HepG2 (cell line): ENCODE measurements around the gene SDR42E2. TPM values are rescaled to one million over a fixed set of nuclear protein-coding genes. Genes with fewer than 3 reads are reported as not detected.

Experiments used
- ARNT2 ChIP-seq: sonication (generic); formaldehyde crosslinking; IDR thresholded peaks from 2 replicates; pipeline ENCODE4 v1.8.0; 2022; ENCODE audit warnings: mild to moderate bottlenecking, low read depth, missing genetic modification reagents, moderate library complexity
- CC2D1A ChIP-seq: sonication (generic); formaldehyde crosslinking; IDR thresholded peaks from 2 replicates; pipeline ENCODE4 v1.8.1; 2023; ENCODE audit warnings: mild to moderate bottlenecking, missing genetic modification reagents
- EEA1 ChIP-seq: sonication (generic); formaldehyde crosslinking; IDR thresholded peaks from 2 replicates; pipeline ENCODE4 v1.5.1; 2020; ENCODE audit warnings: mild to moderate bottlenecking, missing genetic modification reagents, borderline replicate concordance
- ELF4 ChIP-seq: sonication (generic); formaldehyde crosslinking; IDR thresholded peaks from 2 replicates; pipeline ENCODE4 v1.5.0; 2020; ENCODE audit warnings: missing genetic modification reagents, mild to moderate bottlenecking, moderate library complexity, borderline replicate concordance
- GPN1 ChIP-seq: sonication (generic); formaldehyde crosslinking; IDR thresholded peaks from 2 replicates; pipeline ENCODE4 v1.5.1; 2020; ENCODE audit warnings: missing genetic modification reagents, borderline replicate concordance
- HOXD1 ChIP-seq: sonication (generic); formaldehyde crosslinking; IDR thresholded peaks from 2 replicates; pipeline ENCODE4 v1.5.0; 2020; ENCODE audit warnings: missing genetic modification reagents
- MAFF ChIP-seq: IDR thresholded peaks from 2 replicates; pipeline ENCODE4 v1.6.1; 2011; ENCODE audit warnings: low read depth, low read length, improper control_type of control experiment
- MTF2 ChIP-seq: sonication (generic); formaldehyde crosslinking; IDR thresholded peaks from 2 replicates; pipeline ENCODE4 v1.5.0; 2020; ENCODE audit warnings: missing genetic modification reagents, borderline replicate concordance
- NFKB2 ChIP-seq: sonication (generic); formaldehyde crosslinking; IDR thresholded peaks from 2 replicates; pipeline ENCODE4 v1.4.0; 2020; ENCODE audit warnings: missing genetic modification reagents, borderline replicate concordance
- PHF21A ChIP-seq: sonication (generic); formaldehyde crosslinking; IDR thresholded peaks from 2 replicates; pipeline ENCODE4 v1.5.0; 2020; ENCODE audit warnings: mild to moderate bottlenecking, missing genetic modification reagents
- REPIN1 ChIP-seq: sonication (generic); formaldehyde crosslinking; IDR thresholded peaks from 2 replicates; pipeline ENCODE4 v1.8.0; 2022; ENCODE audit warnings: missing genetic modification reagents, low read depth, mild to moderate bottlenecking, borderline replicate concordance
- TRAFD1 ChIP-seq: sonication (generic); formaldehyde crosslinking; IDR thresholded peaks from 2 replicates; pipeline ENCODE4 v1.5.1; 2020; ENCODE audit warnings: missing genetic modification reagents, mild to moderate bottlenecking, borderline replicate concordance
- ZKSCAN1 ChIP-seq: fragments of 150-350 bp; IDR thresholded peaks from 2 replicates; pipeline ENCODE4 v1.6.1; 2014; ENCODE audit warnings: low read length
- ZNF17 ChIP-seq: sonication (generic); formaldehyde crosslinking; IDR thresholded peaks from 2 replicates; pipeline ENCODE4 v1.5.0; 2020; ENCODE audit warnings: mild to moderate bottlenecking, missing genetic modification reagents
- ZNF460 ChIP-seq: sonication (generic); formaldehyde crosslinking; IDR thresholded peaks from 2 replicates; pipeline ENCODE4 v1.5.1; 2020; ENCODE audit warnings: missing genetic modification reagents, mild to moderate bottlenecking, borderline replicate concordance
- ZNF468 ChIP-seq: sonication (generic); formaldehyde crosslinking; IDR thresholded peaks from 2 replicates; pipeline ENCODE4 v1.8.0; 2022; ENCODE audit warnings: mild to moderate bottlenecking, moderate library complexity, missing genetic modification reagents
- ZNF496 ChIP-seq: sonication (generic); formaldehyde crosslinking; IDR thresholded peaks from 2 replicates; pipeline ENCODE4 v1.8.1; 2023; ENCODE audit warnings: mild to moderate bottlenecking, moderate library complexity, missing genetic modification reagents; ENCODE audit not compliant: insufficient replicate concordance
- ZNF546 ChIP-seq: sonication (generic); formaldehyde crosslinking; conservative IDR thresholded peaks from 2 replicates; pipeline ENCODE4 v1.8.1; 2023; ENCODE audit warnings: mild to moderate bottlenecking, missing genetic modification reagents
- polyA plus RNA-seq, 8 experiments: library from polyadenylated mRNA; depleted of rRNA in 3 of 8; stranded (reverse) in 7 of 8; unstranded in 1 of 8; fragments of >200 nt; fragmentation: Illumina TruSeq in 4 of 8; extraction: Trizol in 4 of 8; gene quantifications; 2 replicates each; pipeline versions ENCODE4 v1.2.1 to v1.2.3, GENCODE V29; 2011 to 2016; ENCODE audit warnings: low read depth in 4 of 8, missing spikeins in 1 of 8, mixed read lengths in 1 of 8; ENCODE audit not compliant: insufficient read depth in 1 of 8
- total RNA-seq, 5 experiments: library from RNA; depleted of rRNA; stranded (reverse); fragments of >200 nt; fragmentation: Illumina TruSeq; extraction: Trizol; gene quantifications; 2 replicates each; pipeline ENCODE4 v1.2.3, GENCODE V29; 2016; ENCODE audit warnings: low read depth in 1 of 5
- TF ChIP-seq, protein P1 (sequence below): sonication (generic); formaldehyde crosslinking; IDR thresholded peaks from 2 replicates; pipeline ENCODE4 v1.9.0; 2022; ENCODE audit warnings: missing genetic modification reagents, mild to moderate bottlenecking, borderline replicate concordance
- TF ChIP-seq, protein P2 (sequence below): sonication (generic); formaldehyde crosslinking; IDR thresholded peaks from 2 replicates; pipeline ENCODE4 v1.5.1; 2020; ENCODE audit warnings: mild to moderate bottlenecking, missing genetic modification reagents, borderline replicate concordance

SDR42E2 gene
- total and polyA plus RNA-seq, 2 of the 13 experiments (the other 11 are each of a cell fraction or from before 2014, with no cell fraction given): 0.05 to 0.11 TPM

- TF ChIP-seq TRAFD1 (CRISPR knock-in tag) (no peak; the same call in 1 of the 2 replicates), ZNF460 (CRISPR knock-in tag) (no peak; the same call in 1 of the 2 replicates), ZKSCAN1 (no peak), REPIN1 (CRISPR knock-in tag) (peak; percentile 88), HOXD1 (peak; percentile 82; the same call in 1 of the 2 replicates), MTF2 (CRISPR knock-in tag) (0 out of 2 replicates have a peak, but pooled peaks have one; percentile 60), ZNF468 (no peak), ZNF496 (CRISPR knock-in tag) (no peak), GPN1 (CRISPR knock-in tag) (no peak), ZNF17 (no peak), EEA1 (CRISPR knock-in tag) (no peak; the same call in 1 of the 2 replicates), MAFF (no peak), ELF4 (peak; percentile 89), NFKB2 (CRISPR knock-in tag) (peak; percentile 87; the same call in 1 of the 2 replicates), ARNT2 (CRISPR knock-in tag) (peak; percentile 94; the same call in 1 of the 2 replicates), PHF21A (no peak), CC2D1A (CRISPR knock-in tag) (no peak; the same call in 1 of the 2 replicates), ZNF546 (CRISPR knock-in tag) (no peak; the same call in 1 of the 2 replicates)
- TF ChIP-seq, protein P1, sequence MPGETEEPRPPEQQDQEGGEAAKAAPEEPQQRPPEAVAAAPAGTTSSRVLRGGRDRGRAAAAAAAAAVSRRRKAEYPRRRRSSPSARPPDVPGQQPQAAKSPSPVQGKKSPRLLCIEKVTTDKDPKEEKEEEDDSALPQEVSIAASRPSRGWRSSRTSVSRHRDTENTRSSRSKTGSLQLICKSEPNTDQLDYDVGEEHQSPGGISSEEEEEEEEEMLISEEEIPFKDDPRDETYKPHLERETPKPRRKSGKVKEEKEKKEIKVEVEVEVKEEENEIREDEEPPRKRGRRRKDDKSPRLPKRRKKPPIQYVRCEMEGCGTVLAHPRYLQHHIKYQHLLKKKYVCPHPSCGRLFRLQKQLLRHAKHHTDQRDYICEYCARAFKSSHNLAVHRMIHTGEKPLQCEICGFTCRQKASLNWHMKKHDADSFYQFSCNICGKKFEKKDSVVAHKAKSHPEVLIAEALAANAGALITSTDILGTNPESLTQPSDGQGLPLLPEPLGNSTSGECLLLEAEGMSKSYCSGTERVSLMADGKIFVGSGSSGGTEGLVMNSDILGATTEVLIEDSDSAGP (CRISPR knock-in tag): 0 out of 2 replicates have a peak, but pooled peaks have one; percentile 45
- TF ChIP-seq, protein P2, sequence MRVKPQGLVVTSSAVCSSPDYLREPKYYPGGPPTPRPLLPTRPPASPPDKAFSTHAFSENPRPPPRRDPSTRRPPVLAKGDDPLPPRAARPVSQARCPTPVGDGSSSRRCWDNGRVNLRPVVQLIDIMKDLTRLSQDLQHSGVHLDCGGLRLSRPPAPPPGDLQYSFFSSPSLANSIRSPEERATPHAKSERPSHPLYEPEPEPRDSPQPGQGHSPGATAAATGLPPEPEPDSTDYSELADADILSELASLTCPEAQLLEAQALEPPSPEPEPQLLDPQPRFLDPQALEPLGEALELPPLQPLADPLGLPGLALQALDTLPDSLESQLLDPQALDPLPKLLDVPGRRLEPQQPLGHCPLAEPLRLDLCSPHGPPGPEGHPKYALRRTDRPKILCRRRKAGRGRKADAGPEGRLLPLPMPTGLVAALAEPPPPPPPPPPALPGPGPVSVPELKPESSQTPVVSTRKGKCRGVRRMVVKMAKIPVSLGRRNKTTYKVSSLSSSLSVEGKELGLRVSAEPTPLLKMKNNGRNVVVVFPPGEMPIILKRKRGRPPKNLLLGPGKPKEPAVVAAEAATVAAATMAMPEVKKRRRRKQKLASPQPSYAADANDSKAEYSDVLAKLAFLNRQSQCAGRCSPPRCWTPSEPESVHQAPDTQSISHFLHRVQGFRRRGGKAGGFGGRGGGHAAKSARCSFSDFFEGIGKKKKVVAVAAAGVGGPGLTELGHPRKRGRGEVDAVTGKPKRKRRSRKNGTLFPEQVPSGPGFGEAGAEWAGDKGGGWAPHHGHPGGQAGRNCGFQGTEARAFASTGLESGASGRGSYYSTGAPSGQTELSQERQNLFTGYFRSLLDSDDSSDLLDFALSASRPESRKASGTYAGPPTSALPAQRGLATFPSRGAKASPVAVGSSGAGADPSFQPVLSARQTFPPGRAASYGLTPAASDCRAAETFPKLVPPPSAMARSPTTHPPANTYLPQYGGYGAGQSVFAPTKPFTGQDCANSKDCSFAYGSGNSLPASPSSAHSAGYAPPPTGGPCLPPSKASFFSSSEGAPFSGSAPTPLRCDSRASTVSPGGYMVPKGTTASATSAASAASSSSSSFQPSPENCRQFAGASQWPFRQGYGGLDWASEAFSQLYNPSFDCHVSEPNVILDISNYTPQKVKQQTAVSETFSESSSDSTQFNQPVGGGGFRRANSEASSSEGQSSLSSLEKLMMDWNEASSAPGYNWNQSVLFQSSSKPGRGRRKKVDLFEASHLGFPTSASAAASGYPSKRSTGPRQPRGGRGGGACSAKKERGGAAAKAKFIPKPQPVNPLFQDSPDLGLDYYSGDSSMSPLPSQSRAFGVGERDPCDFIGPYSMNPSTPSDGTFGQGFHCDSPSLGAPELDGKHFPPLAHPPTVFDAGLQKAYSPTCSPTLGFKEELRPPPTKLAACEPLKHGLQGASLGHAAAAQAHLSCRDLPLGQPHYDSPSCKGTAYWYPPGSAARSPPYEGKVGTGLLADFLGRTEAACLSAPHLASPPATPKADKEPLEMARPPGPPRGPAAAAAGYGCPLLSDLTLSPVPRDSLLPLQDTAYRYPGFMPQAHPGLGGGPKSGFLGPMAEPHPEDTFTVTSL (CRISPR knock-in tag): peak; percentile 82; the same call in 1 of the 2 replicates
These were observed 30.2 kb downstream of the SDR42E2 start (continued) for GRCh38 chr16:22192261-22193062.
